ENCODE results near the gene AKT1S1. TPM values are rescaled to one million over a fixed set of nuclear protein-coding genes. Genes with fewer than 3 reads are reported as not detected.

AKT1S1 gene
- total RNA-seq, 1 experiment from 2014 or later: 70.6 TPM

- H3K4me2 ChIP-seq (ENCODE audit: low read length): no peak overlapping the region
- DNase-seq (ENCODE audit: low read depth, low spot score) (no peak), ATAC-seq (no peak)
- H3K27me3 ChIP-seq (ENCODE audit: insufficient read depth, low read length): no peaks in the 10 kb centered on the region
- POLR2A ChIA-PET: no interaction called here
- no peaks in the 10 kb centered on the region for H3K9me2 ChIP-seq (ENCODE audit: insufficient read depth)
- H3K4me3 ChIP-seq (replicated peaks in 1 of 2; ENCODE audit: low read depth in 1 of 2, low read length in 2 of 2): no peak overlapping the region
- no TSS peak for BruUV-seq (replicated peaks)
- peaks cover 17 to 20% of the 10 kb centered on the region in 2 experiments for H3K4me1 ChIP-seq (ENCODE audit: control insufficient read depth in 1 of 2, insufficient read depth in 2 of 2, low read length in 2 of 2)
- H3K79me2 ChIP-seq (ENCODE audit: insufficient read depth, low read length): no peaks in the 10 kb centered on the region
- CTCF ChIA-PET: no interaction called here
- no peaks in the 10 kb centered on the region for H4K20me1 ChIP-seq (ENCODE audit: insufficient read depth)
- intact Hi-C loops (cut with micrococcal nuclease): no loop called here
- RAD21 ChIA-PET (ENCODE audit: low non-redundant PET in 1 of 2, low total read pairs in 2 of 2, uncharacterized antibody in 2 of 2, unreplicated experiment in 2 of 2): no interaction called here
- H3K9ac ChIP-seq (ENCODE audit: low read length): no peak overlapping the region
- TF ChIP-seq CTCF (IDR thresholded peaks at IDR 0.05 in 2 of 3, conservative IDR thresholded peaks at IDR 0.05 in 1 of 3; ENCODE audit: borderline replicate concordance in 1 of 3, insufficient read depth in 1 of 3, low read depth in 2 of 3, low read length in 2 of 3): no peak
- TF ChIP-seq ZFX (IDR thresholded peaks at IDR 0.05): no peak
- TF ChIP-seq RAD21 (IDR thresholded peaks at IDR 0.05; ENCODE audit: low read depth): no peak
- no peak for TF ChIP-seq ATF3 (IDR thresholded peaks at IDR 0.05)
- no peak for TF ChIP-seq ZNF274 (IDR thresholded peaks at IDR 0.05; ENCODE audit: low read depth, low read length)
- no peak for TF ChIP-seq POLR2A (IDR thresholded peaks at IDR 0.05; ENCODE audit: borderline replicate concordance, extremely low read depth, insufficient read depth, insufficient read length)
- TF ChIP-seq EZH2 (IDR thresholded peaks at IDR 0.05): no peak
- TF ChIP-seq, protein P1, sequence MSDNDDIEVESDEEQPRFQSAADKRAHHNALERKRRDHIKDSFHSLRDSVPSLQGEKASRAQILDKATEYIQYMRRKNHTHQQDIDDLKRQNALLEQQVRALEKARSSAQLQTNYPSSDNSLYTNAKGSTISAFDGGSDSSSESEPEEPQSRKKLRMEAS (IDR thresholded peaks at IDR 0.05): no peak
- TF ChIP-seq, protein P2, sequence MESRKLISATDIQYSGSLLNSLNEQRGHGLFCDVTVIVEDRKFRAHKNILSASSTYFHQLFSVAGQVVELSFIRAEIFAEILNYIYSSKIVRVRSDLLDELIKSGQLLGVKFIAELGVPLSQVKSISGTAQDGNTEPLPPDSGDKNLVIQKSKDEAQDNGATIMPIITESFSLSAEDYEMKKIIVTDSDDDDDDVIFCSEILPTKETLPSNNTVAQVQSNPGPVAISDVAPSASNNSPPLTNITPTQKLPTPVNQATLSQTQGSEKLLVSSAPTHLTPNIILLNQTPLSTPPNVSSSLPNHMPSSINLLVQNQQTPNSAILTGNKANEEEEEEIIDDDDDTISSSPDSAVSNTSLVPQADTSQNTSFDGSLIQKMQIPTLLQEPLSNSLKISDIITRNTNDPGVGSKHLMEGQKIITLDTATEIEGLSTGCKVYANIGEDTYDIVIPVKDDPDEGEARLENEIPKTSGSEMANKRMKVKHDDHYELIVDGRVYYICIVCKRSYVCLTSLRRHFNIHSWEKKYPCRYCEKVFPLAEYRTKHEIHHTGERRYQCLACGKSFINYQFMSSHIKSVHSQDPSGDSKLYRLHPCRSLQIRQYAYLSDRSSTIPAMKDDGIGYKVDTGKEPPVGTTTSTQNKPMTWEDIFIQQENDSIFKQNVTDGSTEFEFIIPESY (IDR thresholded peaks at IDR 0.05; ENCODE audit: extremely low read depth, insufficient replicate concordance, low read length): no peak
- no peak for TF ChIP-seq POLR2AphosphoS5 (IDR thresholded peaks at IDR 0.05; ENCODE audit: low read depth, low read length)
- TF ChIP-seq EGR1 (IDR thresholded peaks at IDR 0.05; ENCODE audit: low read depth): no peak
- no peak for TF ChIP-seq FOSL1 (IDR thresholded peaks at IDR 0.05; ENCODE audit: low read depth)
- TF ChIP-seq REST (IDR thresholded peaks at IDR 0.05; ENCODE audit: low read depth): no peak
- no peak overlapping the region for H3K27ac ChIP-seq (ENCODE audit: low read depth, low read length)
- no peaks in the 10 kb centered on the region for H3K9me3 ChIP-seq (ENCODE audit: control insufficient read depth in 1 of 2, insufficient read depth in 1 of 2, low read depth in 1 of 2, low read length in 2 of 2)
- no peak overlapping the region for H2AFZ ChIP-seq (ENCODE audit: low read depth, low read length, poor library complexity, severe bottlenecking)
- H3K36me3 ChIP-seq (ENCODE audit: control insufficient read depth in 1 of 2, insufficient read depth in 2 of 2, low read length in 2 of 2): peaks cover 3 to 4% of the 10 kb centered on the region in 2 experiments; a peak in 3 of 4 replicates
Measured at GRCh38 chr19:49844138-49845095, 32.7 kb downstream of the AKT1S1 start.
